NCI-H2081 treated with DMSO at 0.1 percent for 48 hours (cell line): ENCODE measurements around the gene MYL3.
"Not testable (repeated sequence)": the region's sequence is repeated elsewhere in the genome, so short reads cannot be mapped to it uniquely, and the experiment has no call there.

Experiments
- DNase-seq: peaks from one replicate; lab custom pipeline; 2025; lab: John Stamatoyannopoulos, UW

The MYL3 gene

GRCh38 chr3:46824211-46824970 lies 38.9 kb downstream of the MYL3 start:
- no peak for DNase-seq

GRCh38 chr3:46823314-46823713 lies 39.9 kb downstream of the MYL3 start:
- not testable (repeated sequence) for DNase-seq

GRCh38 chr3:46821553-46821952 lies 41.7 kb downstream of the MYL3 start:
- no peak for DNase-seq

GRCh38 chr3:46820852-46821251 lies 42.4 kb downstream of the MYL3 start:
- DNase-seq, result no peak

GRCh38 chr3:46812237-46812791 lies 50.9 kb downstream of the MYL3 start:
- DNase-seq, result no peak

- DNase-seq, result no peak
Observed at GRCh38 chr3:46811615-46812236, 51.5 kb downstream of the MYL3 start.

GRCh38 chr3:46808766-46809165 lies 54.5 kb downstream of the MYL3 start:
- DNase-seq, result not testable (repeated sequence)
